ENCODE data around the gene SARDH.

GRCh38 chr9:133781828-133782135 is 43.6 kb upstream of the SARDH start:
- no peak for TF ChIP-seq CTCF (IDR thresholded peaks at IDR 0.05)
- no peak for TF ChIP-seq POLR2A (IDR thresholded peaks at IDR 0.05)

Measured in heart left ventricle (tissue), 13 donors.